Fibroblast of lung (primary cell): Measurements from ENCODE around the gene C1orf198. TPM values are rescaled to one million over a fixed set of nuclear protein-coding genes. Genes with fewer than 3 reads are reported as not detected.
A peak's percentile ranks its signal among the peaks of the same experiment; 100 is the strongest.

Source experiments
- DNase-seq, 2 donors: peaks; one replicate each; pipeline versions ENCODE4 v3.0.0 to v3.0.0-alpha.2; 2010; ENCODE audit warnings: low read depth in 2 of 2
- H2AFZ ChIP-seq: 2 replicates; pipeline ENCODE4 v1.5.1; 2012; ENCODE audit warnings: low read length, control low read depth, inconsistent platforms
- H3K27ac ChIP-seq: 2 replicates; pipeline ENCODE4 v1.5.1; 2011; ENCODE audit warnings: low read length, control low read depth; ENCODE audit not compliant: insufficient read depth
- H3K27me3 ChIP-seq: 2 replicates; pipeline ENCODE4 v1.5.1; 2011; ENCODE audit warnings: mild to moderate bottlenecking, low read length; ENCODE audit not compliant: control insufficient read depth, insufficient read depth
- H3K36me3 ChIP-seq: 2 replicates; pipeline ENCODE4 v1.5.1; 2011; ENCODE audit warnings: low read length; ENCODE audit not compliant: control insufficient read depth, insufficient read depth
- H3K4me1 ChIP-seq: 2 replicates; pipeline ENCODE4 v1.5.1; 2011; ENCODE audit warnings: low read length; ENCODE audit not compliant: control insufficient read depth, insufficient read depth; ENCODE audit errors: extremely low read depth
- H3K4me2 ChIP-seq: 2 replicates; pipeline ENCODE4 v1.5.1; 2011; ENCODE audit warnings: low read length, control low read depth; ENCODE audit not compliant: insufficient read depth; ENCODE audit errors: extremely low read depth
- H3K4me3 ChIP-seq, 4 experiments: fragments of 200-600 bp in 1 of 4; sonication (generic) in 1 of 4; replicated peaks in 1 of 4; 2 replicates each; pipeline ENCODE4 v1.5.1; 2011 to 2016; ENCODE audit warnings: low read length in 4 of 4, low read depth in 3 of 4, mild to moderate bottlenecking in 3 of 4, control low read depth in 2 of 4, inconsistent platforms in 1 of 4, mixed read lengths in 1 of 4; ENCODE audit not compliant: insufficient read depth in 1 of 4; ENCODE audit errors: control extremely low read depth in 1 of 4
- H3K79me2 ChIP-seq: 2 replicates; pipeline ENCODE4 v1.5.1; 2012; ENCODE audit warnings: mild to moderate bottlenecking, low read length, inconsistent platforms; ENCODE audit not compliant: control insufficient read depth, insufficient read depth
- H3K9ac ChIP-seq: 2 replicates; pipeline ENCODE4 v1.5.1; 2011; ENCODE audit warnings: mild to moderate bottlenecking, low read length, control low read depth; ENCODE audit not compliant: insufficient read depth
- H3K9me3 ChIP-seq: 2 replicates; pipeline ENCODE4 v1.5.1; 2012; ENCODE audit warnings: low read depth, low read length; ENCODE audit not compliant: control insufficient read depth, insufficient read depth
- H4K20me1 ChIP-seq: 2 replicates; pipeline ENCODE4 v1.5.1; 2011; ENCODE audit warnings: low read length; ENCODE audit not compliant: control insufficient read depth, insufficient read depth; ENCODE audit errors: extremely low read depth
- EZH2 ChIP-seq: IDR thresholded peaks from 2 replicates; pipeline ENCODE4 v1.5.1; 2012; ENCODE audit warnings: low read length, control low read depth, mild to moderate bottlenecking; ENCODE audit errors: missing control alignments
- polyA plus RNA-seq, 2 donors: library from polyadenylated mRNA; depleted of rRNA in 1 of 2; stranded (reverse) in 1 of 2; unstranded in 1 of 2; fragments of >200 nt; gene quantifications; 2 replicates each; pipeline ENCODE4 v1.2.1, GENCODE V29; 2011 to 2012; ENCODE audit warnings: missing spikeins in 1 of 2
- total RNA-seq: library from RNA; depleted of rRNA; stranded (reverse); fragments of >200 nt; gene quantifications from 2 replicates; pipeline ENCODE4 v1.2.1, GENCODE V29; 2014
- TF ChIP-seq, protein P1 (sequence below), 2 donors: IDR thresholded peaks in 1 of 2; conservative IDR thresholded peaks in 1 of 2; 1 replicate in 1 of 2; 2 replicates in 1 of 2; pipeline ENCODE4 v1.5.1; 2011 to 2012; ENCODE audit warnings: low read length in 2 of 2, control low read depth in 1 of 2, inconsistent platforms in 1 of 2, low read depth in 1 of 2, mild to moderate bottlenecking in 1 of 2

The C1orf198 gene
- total and polyA plus RNA-seq, 2 donors (not counting 1 experiment from before 2014, with no cell fraction given), result 57.8 to 215 TPM

DNA sequence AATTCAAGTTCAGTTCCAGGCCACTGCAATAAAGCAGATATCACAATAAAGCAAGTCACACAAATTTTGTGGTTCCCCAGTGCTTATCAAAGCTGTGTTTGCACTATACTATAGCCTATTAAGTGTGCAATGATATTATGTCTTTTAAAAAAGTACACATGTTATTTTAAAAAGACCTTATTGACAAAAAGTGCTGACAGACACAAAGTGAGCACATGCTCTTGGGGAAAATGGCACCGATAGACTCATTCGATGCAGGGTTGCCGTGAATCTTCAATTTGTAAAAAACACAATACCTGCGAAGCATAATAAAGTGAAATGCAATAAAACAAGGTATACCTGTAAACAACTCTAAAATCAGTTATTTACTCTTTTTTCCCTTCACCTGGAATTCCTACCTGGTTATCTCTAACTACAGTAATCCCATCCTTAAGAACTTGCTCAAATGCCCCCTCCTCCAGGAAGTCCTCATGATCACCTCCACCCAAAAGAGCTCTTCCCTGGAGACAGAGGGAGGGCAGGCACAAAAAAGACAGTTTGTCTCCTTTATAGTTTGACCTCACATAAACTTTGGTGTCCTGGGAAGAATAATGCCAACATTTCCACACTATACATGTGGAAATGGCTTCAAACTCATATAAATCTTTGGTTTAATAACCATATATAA, 9.7 kb upstream of the C1orf198 start:
- Histone ChIP-seq H3K27ac (no peak overlapping the region), H4K20me1 (no peaks in the 10 kb centered on the region), H3K36me3 (no peaks in the 10 kb centered on the region), H3K9ac (no peak overlapping the region), H3K4me2 (peak overlapping the region; percentile 46), H2AFZ (no peak overlapping the region), H3K79me2 (no peaks in the 10 kb centered on the region), H3K4me1 (peaks cover 15% of the 10 kb centered on the region), H3K9me3 (no peaks in the 10 kb centered on the region), H3K4me3 (no peak overlapping the region), H3K27me3 (peaks cover 2% of the 10 kb centered on the region)
- DNase-seq, result no peak
- TF ChIP-seq, protein P1, sequence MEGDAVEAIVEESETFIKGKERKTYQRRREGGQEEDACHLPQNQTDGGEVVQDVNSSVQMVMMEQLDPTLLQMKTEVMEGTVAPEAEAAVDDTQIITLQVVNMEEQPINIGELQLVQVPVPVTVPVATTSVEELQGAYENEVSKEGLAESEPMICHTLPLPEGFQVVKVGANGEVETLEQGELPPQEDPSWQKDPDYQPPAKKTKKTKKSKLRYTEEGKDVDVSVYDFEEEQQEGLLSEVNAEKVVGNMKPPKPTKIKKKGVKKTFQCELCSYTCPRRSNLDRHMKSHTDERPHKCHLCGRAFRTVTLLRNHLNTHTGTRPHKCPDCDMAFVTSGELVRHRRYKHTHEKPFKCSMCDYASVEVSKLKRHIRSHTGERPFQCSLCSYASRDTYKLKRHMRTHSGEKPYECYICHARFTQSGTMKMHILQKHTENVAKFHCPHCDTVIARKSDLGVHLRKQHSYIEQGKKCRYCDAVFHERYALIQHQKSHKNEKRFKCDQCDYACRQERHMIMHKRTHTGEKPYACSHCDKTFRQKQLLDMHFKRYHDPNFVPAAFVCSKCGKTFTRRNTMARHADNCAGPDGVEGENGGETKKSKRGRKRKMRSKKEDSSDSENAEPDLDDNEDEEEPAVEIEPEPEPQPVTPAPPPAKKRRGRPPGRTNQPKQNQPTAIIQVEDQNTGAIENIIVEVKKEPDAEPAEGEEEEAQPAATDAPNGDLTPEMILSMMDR (conservative IDR thresholded peaks at IDR 0.05 in 1 of 2, IDR thresholded peaks at IDR 0.05 in 1 of 2; ENCODE audit: low read depth in 1 of 2, low read length in 2 of 2), result no peak
- no peak for TF ChIP-seq EZH2

DNA sequence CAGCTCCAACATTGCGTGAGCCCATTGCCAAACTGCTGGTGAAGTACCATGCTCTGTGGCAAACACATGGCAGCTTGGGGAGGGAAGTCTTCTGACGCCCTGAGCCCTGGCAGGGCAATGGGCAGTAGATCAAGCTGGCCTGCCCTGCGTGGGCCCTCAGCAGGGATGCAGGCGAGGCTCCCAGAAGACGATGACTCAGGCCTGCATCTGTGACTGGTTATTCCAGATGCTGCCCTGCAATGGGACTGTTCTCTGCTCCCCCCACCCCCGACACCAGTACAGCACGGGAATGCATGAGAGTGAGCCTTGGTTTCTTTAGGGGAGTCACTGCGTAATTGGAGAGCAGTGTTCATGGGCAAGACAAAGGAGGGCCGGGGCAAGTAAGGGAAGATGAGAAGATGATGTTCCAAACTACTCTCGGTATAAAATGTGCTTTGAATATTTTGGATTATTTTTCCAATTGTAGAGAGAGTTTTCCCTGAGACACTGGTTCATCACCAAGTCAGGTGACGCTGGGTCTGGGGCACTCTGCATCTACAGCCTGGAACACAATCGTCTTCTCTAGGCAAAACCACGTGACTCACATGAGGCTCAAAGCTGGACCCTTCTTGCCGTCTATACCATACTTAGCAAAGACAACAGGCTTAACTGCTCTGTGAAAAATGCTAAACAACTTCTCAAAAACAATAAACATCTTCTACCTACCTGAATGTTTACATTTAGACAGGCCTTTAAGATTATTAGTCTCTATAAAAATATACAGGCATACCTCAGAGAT, 9.0 kb upstream of the C1orf198 start:
- Histone ChIP-seq H3K9me3 (no peaks in the 10 kb centered on the region), H3K27ac (no peak overlapping the region), H3K4me3 (no peak overlapping the region), H4K20me1 (no peaks in the 10 kb centered on the region), H3K27me3 (no peaks in the 10 kb centered on the region), H3K9ac (no peak overlapping the region), H3K4me2 (peak overlapping the region; percentile 20), H3K4me1 (peaks cover 15% of the 10 kb centered on the region), H3K36me3 (no peaks in the 10 kb centered on the region), H3K79me2 (no peaks in the 10 kb centered on the region), H2AFZ (no peak overlapping the region)
- TF ChIP-seq EZH2, result no peak
- DNase-seq, result peak; percentile 54 to 62

DNA sequence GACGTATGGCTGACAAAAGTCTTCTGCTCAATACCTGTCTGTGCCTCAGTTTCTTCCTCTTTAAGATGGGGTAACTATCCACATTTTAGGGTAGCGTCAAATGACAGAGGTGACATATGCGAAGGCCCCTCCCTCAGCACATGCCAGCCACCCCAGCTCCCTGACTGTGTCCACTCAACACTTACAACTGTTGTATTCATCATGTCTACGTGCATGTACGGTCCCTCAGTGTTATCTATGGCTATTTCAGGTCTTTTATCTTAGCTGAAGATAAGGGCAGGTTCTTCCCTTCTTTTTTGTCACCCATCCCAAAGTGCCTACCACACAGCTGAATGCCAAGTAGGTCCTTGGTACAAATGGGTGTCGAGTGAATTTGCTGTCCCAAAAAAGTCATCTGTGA, 8.3 kb upstream of the C1orf198 start:
- DNase-seq, result no peak
- peaks cover 15% of the 10 kb centered on the region for H3K4me1 ChIP-seq
- no peak overlapping the region for H3K9ac ChIP-seq
- H3K36me3 ChIP-seq, result no peaks in the 10 kb centered on the region
- no peak overlapping the region for H3K4me2 ChIP-seq
- TF ChIP-seq, protein P1 (conservative IDR thresholded peaks at IDR 0.05 in 1 of 2, IDR thresholded peaks at IDR 0.05 in 1 of 2; ENCODE audit: low read depth in 1 of 2, low read length in 2 of 2), result no peak
- no peak for TF ChIP-seq EZH2
- no peak overlapping the region for H3K27ac ChIP-seq
- no peak overlapping the region for H3K4me3 ChIP-seq
- no peak overlapping the region for H2AFZ ChIP-seq
- no peaks in the 10 kb centered on the region for H3K79me2 ChIP-seq
- no peaks in the 10 kb centered on the region for H4K20me1 ChIP-seq
- no peaks in the 10 kb centered on the region for H3K9me3 ChIP-seq
- no peaks in the 10 kb centered on the region for H3K27me3 ChIP-seq
